Activated naive CD8-positive, alpha-beta T cell treated with anti-CD3 and anti-CD28 coated beads, Interleukin-2, amount 10 ng/mL, durations not matched to agents 7 days and 5 days (primary cell): ENCODE data around the gene CRB3. TPM values are rescaled to one million over a fixed set of nuclear protein-coding genes. Genes with fewer than 3 reads are reported as not detected.
A peak's percentile ranks its signal among the peaks of the same experiment; 100 is the strongest.
"Not testable (repeated sequence)": the region's sequence is repeated elsewhere in the genome, so short reads cannot be mapped to it uniquely, and the experiment has no call there.

ENCODE experiments used
- ATAC-seq: fragments of 150-1000 bp; cut with Tn5 transposase; one replicate; pipeline ENCODE4 v1.10.0; 2021; ENCODE audit warnings: low read depth, moderate library complexity
- POLR2A ChIA-PET: fragments of 350-600 bp; sonication (Branson Sonifier 250); formaldehyde crosslinking; loops from one replicate; lab custom pipeline; 2021; ENCODE audit warnings: antibody characterized with exemption; lab: Charles Lee
- DNase-seq: peaks from one replicate; pipeline ENCODE4 v3.0.0; 2021
- H3K27ac Mint-ChIP-seq: one replicate; pipeline ENCODE4 v1.8.0; 2022; ENCODE audit warnings: mild to moderate bottlenecking, mixed read lengths
- H3K27me3 Mint-ChIP-seq: one replicate; pipeline ENCODE4 v1.8.0; 2022; ENCODE audit warnings: mild to moderate bottlenecking, moderate library complexity, mixed read lengths
- H3K36me3 Mint-ChIP-seq: one replicate; pipeline ENCODE4 v1.8.0; 2021; ENCODE audit warnings: mild to moderate bottlenecking, mixed read lengths
- H3K4me1 Mint-ChIP-seq: one replicate; pipeline ENCODE4 v1.8.0; 2021; ENCODE audit warnings: mixed read lengths
- H3K4me3 Mint-ChIP-seq: one replicate; pipeline ENCODE4 v1.8.0; 2022; ENCODE audit warnings: mild to moderate bottlenecking, moderate library complexity, mixed read lengths
- H3K9me3 Mint-ChIP-seq: one replicate; pipeline ENCODE4 v1.8.0; 2021; ENCODE audit warnings: mixed read lengths
- total RNA-seq, 2 experiments: library from RNA; stranded (reverse); gene quantifications; one replicate each; pipeline ENCODE4 v1.2.3, GENCODE V29; 2021

CRB3 gene
- total RNA-seq, 2 experiments from 2014 or later = 2.7 to 3.5 TPM

DNA sequence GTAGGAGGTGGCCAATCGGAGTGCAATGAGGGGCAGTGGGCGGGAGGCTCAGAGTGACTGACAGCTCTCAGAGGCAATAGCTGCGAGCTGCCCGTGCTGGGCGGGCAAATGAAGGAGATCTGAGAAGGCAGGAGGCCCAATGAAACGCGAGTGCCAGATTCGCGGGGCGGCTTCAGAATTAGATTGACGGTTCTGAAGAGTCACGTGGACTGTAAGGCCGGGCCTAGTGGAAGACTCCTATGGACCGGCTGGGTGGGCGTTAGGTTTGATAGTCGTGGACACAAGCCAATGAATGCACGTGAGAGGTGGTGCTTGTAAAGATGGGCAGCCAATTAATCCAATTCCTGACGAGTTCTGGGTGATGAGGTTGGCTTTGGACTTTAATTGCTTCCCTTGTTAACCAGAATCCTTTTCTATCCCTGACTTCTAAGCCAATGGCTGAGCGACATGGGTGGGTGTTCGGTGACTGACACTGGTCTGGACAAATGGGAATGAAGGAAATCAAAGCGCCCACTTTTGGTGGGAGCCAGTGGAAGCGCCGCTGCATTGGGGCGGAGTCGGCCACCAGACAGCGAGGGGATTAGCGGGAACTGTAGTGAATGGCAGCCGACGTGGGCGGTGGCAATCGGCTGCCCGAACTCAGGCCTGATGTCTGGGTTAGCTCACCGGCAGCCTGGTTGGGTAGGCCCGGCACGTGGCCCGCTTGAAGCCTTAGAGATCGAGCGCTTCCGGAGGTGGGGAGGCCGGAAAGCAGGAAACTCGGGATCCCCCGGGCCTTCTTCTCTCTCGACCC is 38.9 kb upstream of the CRB3 start:
- H3K27ac Mint-ChIP-seq = peak overlapping the region; percentile 98
- POLR2A ChIA-PET = interaction anchor here (0.6 to 3.8 kb wide), 17 partner anchors 11 to 1628 kb away, joined by 3 to 28 read pairs (median 6); partner anchors contain the start of genes ALKBH7, CCL25, CLPP and DENND1C
- H3K9me3 Mint-ChIP-seq = no peaks in the 10 kb centered on the region
- peaks cover 8% of the 10 kb centered on the region for H3K36me3 Mint-ChIP-seq
- DNase-seq (peak; percentile 96), ATAC-seq (peak; percentile 85)
- H3K4me1 Mint-ChIP-seq = peaks cover 29% of the 10 kb centered on the region
- H3K27me3 Mint-ChIP-seq = no peaks in the 10 kb centered on the region
- peak overlapping the region; percentile 79 for H3K4me3 Mint-ChIP-seq

DNA sequence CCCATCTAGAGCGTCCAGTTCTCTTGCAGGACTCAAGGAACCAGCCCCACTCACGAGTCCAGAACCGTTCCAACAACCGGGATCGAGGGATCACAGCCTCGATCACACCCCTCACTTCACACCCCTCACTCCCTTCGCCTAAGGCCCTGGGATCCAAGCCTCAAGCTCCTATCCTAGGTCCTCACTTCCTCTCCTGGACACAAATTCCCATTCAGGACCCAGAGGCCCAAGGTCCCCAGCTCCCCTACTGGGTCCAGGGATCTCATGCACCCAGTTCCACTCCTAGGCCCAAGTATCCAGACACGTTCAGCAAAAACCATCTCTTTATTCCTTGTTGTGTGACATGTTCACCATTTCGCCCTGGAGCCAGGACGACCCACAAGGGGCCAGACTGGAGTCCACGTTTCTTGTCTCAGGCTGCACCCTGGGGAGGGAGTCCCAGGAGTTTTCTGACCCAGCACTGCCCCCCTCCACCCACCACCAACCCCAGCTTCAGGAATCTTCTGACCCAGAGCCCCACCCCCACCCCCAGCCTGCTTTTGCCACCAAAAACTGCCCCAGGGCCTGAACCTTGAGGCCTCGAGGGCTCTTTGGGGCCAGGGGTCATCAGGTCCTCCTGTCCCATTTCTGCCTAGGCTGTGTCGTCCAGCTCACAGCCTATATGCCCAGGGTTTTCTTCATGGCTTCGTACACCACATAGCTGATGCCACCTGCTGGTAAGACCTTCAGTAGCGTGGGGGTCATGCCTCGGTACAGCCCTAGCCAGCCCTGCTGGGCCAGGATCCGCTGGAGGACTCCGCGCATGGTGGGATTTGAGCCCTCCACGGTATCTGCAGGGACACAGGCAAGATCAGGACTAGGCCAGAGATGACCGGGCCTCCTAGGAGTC is 38.1 kb upstream of the CRB3 start:
- no peaks in the 10 kb centered on the region for H3K9me3 Mint-ChIP-seq
- peaks cover 7% of the 10 kb centered on the region for H3K36me3 Mint-ChIP-seq

DNA sequence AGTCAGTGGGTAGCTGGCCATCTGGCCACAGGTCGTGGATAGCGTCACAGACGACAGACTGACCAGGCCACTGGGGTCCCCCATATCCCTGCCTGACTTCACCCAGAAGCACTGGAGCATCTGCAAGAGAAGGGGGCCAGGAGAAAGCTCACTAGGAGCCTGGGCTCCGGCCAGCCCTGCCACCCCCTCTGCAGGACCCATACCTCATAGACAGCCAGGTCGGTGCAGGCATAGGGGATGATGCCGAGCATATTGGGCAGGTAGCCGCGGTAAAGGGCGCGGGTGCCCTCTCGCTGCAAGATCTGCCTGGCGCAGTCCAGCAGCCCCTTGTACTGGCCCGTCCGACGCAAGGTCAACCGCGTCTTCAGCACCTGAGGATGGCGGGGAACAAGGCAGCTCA is 36.9 kb upstream of the CRB3 start:
- Mint-ChIP-seq H3K27ac (no peak overlapping the region), H3K27me3 (no peaks in the 10 kb centered on the region), H3K9me3 (no peaks in the 10 kb centered on the region), H3K36me3 (peaks cover 8% of the 10 kb centered on the region), H3K4me3 (no peak overlapping the region), H3K4me1 (peaks cover 33% of the 10 kb centered on the region)
- ATAC-seq (no peak), DNase-seq (no peak)
- POLR2A ChIA-PET = interaction anchor here (1.1 kb wide), 1 partner anchor 32 kb away, joined by 3 read pairs; the partner anchor contains the start of gene SLC25A23

More for the DNA sequence above, 38.1 kb upstream of the CRB3 start:
- H3K27me3 Mint-ChIP-seq = no peaks in the 10 kb centered on the region
- H3K4me1 Mint-ChIP-seq = peaks cover 29% of the 10 kb centered on the region
- no peak for DNase-seq
- H3K4me3 Mint-ChIP-seq = peak overlapping the region; percentile 79
- POLR2A ChIA-PET = interaction anchor here (0.6 to 3.8 kb wide), 10 partner anchors 10 to 465 kb away, joined by 3 to 28 read pairs (median 6); partner anchors contain the start of genes ALKBH7, CLPP, DENND1C and GTF2F1
- H3K27ac Mint-ChIP-seq = peak overlapping the region; percentile 98
- ATAC-seq = no peak

DNA sequence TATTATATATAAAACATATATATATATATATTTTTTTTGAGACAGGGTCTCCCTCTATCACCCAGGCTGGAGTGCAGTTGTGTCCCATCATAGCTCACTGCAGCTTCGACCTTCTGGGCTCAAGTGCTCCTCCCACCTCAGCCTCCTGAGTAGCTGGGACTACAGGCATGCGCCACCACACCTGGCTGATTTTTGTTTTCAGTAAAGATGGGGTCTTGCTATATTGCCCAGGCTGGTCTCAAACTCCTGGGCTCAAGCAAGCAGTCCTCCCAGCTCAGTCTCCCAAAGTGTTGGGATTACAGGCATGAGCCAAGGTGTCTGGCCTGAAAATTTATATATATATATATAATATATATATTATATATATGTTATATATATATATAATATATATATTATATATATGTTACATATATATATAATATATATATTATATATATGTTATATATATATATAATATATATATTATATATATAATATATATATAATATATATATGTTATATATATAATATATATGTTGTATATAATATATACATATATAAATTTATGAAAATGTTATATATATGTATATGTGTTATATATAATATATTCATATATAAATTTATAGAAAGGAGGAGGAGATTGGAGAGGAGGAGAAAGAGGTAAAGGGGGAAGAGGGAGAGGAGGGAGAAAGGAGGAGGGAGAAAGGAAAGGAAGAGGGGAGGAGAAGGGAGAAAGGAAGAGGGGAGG is 35.2 kb upstream of the CRB3 start:
- H3K9me3 Mint-ChIP-seq, ATAC-seq, H3K27me3 Mint-ChIP-seq, POLR2A ChIA-PET, DNase-seq, H3K36me3 Mint-ChIP-seq: not testable (repeated sequence)
- Mint-ChIP-seq H3K4me1 (peaks cover 20% of the 10 kb centered on the region), H3K4me3 (peak overlapping the region; percentile 61), H3K27ac (peak overlapping the region; percentile 30)

DNA sequence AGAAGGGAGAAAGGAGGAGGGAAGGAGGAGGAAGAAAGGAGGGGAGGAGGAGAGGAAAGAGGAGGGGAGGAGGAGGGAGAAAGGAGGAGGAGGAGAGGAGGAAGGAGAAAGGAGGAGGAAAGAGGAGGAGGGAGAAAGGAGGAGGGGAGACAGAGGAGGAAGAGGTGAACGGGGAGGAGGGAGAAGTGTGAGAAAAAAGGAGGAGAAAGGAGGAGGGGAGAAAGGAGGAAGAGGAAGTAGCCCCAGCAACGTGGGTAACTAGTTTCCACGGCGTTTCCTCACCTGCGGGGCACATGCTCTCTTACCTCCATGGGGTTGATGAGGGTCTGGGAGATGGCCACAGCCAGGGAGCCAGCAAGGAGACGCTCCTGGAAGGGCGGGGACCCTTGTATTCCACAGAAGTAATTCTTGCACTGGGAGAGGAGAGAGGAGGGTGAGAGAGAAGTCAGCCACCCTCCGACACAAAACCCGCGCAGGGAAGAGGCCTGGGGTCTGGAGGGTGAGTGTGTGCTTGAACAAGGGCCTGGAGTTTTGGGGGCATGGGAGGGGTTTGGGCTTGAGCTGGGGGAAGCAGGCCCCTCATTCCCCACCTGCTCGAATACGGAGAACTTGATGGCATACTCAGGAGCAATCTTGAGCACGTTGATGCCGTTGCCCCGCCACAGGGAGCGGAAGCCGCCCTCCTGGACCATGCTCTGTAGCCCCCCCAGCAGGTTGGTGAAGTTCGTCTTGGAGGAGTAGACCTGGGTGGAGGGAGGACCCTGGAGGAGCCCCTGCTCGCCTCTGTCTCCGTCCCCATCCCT is 34.5 kb upstream of the CRB3 start:
- peak overlapping the region; percentile 61 for H3K4me3 Mint-ChIP-seq
- H3K9me3 Mint-ChIP-seq = no peaks in the 10 kb centered on the region
- POLR2A ChIA-PET = no interaction called here
- DNase-seq (no peak), ATAC-seq (no peak)
- H3K27ac Mint-ChIP-seq = peak overlapping the region; percentile 30
- H3K27me3 Mint-ChIP-seq = no peaks in the 10 kb centered on the region
- H3K36me3 Mint-ChIP-seq = peaks cover 3% of the 10 kb centered on the region
- peaks cover 20% of the 10 kb centered on the region for H3K4me1 Mint-ChIP-seq

DNA sequence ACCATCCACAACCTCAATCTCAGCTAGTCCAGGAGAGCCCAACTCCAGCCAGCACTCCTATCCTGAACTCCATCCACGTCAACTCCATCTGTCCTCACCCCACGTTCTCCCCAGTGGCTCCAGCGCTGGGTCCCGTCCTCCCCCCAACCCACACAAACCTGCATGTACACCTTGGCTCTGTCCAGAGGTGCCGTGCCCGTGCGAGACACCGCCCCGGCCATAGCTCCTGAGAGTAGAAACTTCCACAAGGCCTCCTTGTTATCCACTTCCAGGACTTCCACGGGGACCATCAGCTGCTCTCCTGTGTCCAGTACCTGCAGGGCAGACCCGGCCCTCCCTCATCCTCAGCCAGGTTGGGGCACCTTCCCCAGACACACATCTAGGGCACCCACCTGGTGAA is 32.2 kb upstream of the CRB3 start:
- POLR2A ChIA-PET = interaction anchor here (0.6 kb wide), 1 partner anchor 29 kb away, joined by 4 read pairs; no protein-coding TSS in a partner anchor
- H3K27ac Mint-ChIP-seq = no peak overlapping the region
- no peaks in the 10 kb centered on the region for H3K9me3 Mint-ChIP-seq
- H3K4me1 Mint-ChIP-seq = peaks cover 15% of the 10 kb centered on the region
- DNase-seq (no peak), ATAC-seq (no peak)
- no peak overlapping the region for H3K4me3 Mint-ChIP-seq
- H3K27me3 Mint-ChIP-seq = no peaks in the 10 kb centered on the region
- H3K36me3 Mint-ChIP-seq = peaks cover 3% of the 10 kb centered on the region

DNA sequence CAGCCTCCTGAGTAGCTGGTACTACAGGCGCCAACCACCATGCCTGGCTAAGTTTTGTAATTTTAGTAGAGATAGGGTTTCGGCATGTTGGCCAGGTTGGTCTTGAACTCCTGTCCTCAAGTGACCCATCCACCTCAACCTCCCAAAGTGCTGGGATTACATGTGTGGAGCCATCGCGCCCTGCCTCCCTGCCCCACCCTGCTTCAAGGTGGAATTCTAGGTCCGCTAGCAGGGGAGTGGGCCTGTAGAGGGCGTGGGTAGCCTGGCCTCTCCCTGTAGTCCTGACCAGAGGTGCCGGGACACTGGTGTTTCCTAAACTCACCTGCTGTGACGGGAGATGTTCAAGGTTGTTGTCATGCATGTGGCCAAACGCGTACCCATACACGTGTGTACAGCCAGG is 30.9 kb upstream of the CRB3 start:
- H3K4me3 Mint-ChIP-seq = no peak overlapping the region
- ATAC-seq (no peak), DNase-seq (no peak)
- no peaks in the 10 kb centered on the region for H3K9me3 Mint-ChIP-seq
- peaks cover 15% of the 10 kb centered on the region for H3K4me1 Mint-ChIP-seq
- peaks cover 3% of the 10 kb centered on the region for H3K36me3 Mint-ChIP-seq
- no peak overlapping the region for H3K27ac Mint-ChIP-seq
- POLR2A ChIA-PET = no interaction called here
- no peaks in the 10 kb centered on the region for H3K27me3 Mint-ChIP-seq

DNA sequence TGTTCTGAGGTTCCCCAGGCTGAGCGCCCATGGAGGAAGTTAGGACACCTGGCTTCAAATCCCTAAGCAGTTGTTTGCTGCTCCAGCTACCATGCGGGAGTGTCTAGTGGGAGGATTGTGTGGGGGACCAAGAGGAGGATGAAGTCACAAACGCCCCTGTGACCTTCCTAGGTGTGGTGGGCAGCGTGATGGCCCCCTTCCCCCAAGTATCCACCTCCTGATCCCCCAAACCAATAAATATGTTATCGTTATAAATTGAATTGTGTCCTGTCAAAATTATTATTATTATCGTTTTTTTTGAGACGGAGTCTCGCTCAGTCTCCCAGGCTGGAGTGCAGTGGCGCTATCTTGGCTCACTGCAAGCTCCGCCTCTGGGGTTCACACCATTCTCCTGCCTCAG is 30.4 kb upstream of the CRB3 start, which contains the start of gene SLC25A41:
TSS of gene SLC25A41 (minus strand) at position 101 of the 400 bp plus-strand sequence. CDS start at position 31, 70 bp downstream.
- DNase-seq (no peak), ATAC-seq (no peak)
- Mint-ChIP-seq H3K4me1 (peaks cover 15% of the 10 kb centered on the region), H3K36me3 (peaks cover 3% of the 10 kb centered on the region), H3K27me3 (peaks cover 2% of the 10 kb centered on the region), H3K4me3 (no peak within 1 kb of the TSS), H3K27ac (no peak within 1 kb of the TSS), H3K9me3 (no peaks in the 10 kb centered on the region)
- POLR2A ChIA-PET = no interaction called here

DNA sequence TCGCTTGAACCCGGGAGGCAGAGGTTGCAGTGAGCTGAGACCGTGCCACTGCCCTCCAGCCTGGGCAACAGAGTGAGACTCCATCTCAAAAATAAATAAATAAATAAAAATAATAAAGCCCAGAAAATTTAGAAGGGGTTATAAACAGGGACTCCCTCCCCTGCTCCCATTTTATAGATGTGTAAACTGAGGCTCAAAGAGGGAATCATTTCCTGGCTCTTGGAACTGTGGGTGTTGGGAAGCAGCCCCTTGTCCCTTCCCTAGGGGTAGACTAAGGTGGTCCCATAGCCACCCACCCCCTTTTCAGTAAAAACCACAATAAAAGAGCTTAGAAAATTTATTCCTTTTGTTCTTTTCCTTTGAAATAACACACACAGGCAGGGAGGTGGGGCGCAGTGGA is 24.3 kb upstream of the CRB3 start:
- no peak for ATAC-seq
- POLR2A ChIA-PET = interaction anchor here (0.6 kb wide), 1 partner anchor 45 kb away, joined by 3 read pairs; no protein-coding TSS in a partner anchor
- H3K27me3 Mint-ChIP-seq = peaks cover 2% of the 10 kb centered on the region

DNA sequence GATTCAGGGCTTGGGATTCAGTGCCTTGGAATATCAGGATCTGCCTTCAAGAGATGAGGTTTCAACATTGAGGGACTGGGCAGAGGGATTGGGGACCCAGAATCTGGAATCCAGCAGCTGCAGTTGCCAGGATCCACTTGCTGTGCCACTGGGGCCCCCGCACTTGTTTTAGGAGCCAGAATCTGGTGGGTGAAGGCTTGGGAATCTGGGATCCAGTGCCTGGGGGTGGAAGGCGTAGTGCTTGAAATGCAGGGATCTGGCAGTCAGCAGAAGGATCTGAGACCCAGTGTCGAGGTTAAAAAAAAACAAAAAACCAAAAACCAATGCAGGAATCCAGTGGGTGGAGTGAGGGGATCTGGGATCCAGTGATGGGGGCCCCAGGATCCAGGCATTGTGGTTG is 23.2 kb upstream of the CRB3 start:
- Mint-ChIP-seq H3K27ac (no peak overlapping the region), H3K36me3 (peaks cover 2% of the 10 kb centered on the region), H3K9me3 (no peaks in the 10 kb centered on the region), H3K4me1 (no peaks in the 10 kb centered on the region), H3K27me3 (peaks cover 2% of the 10 kb centered on the region), H3K4me3 (no peak overlapping the region)
- no peak for ATAC-seq
- POLR2A ChIA-PET = no interaction called here
- DNase-seq = no peak

More for the DNA sequence above, 24.3 kb upstream of the CRB3 start:
- Mint-ChIP-seq H3K27ac (no peak overlapping the region), H3K36me3 (no peaks in the 10 kb centered on the region), H3K9me3 (no peaks in the 10 kb centered on the region), H3K4me1 (no peaks in the 10 kb centered on the region), H3K4me3 (no peak overlapping the region)
- DNase-seq = no peak

DNA sequence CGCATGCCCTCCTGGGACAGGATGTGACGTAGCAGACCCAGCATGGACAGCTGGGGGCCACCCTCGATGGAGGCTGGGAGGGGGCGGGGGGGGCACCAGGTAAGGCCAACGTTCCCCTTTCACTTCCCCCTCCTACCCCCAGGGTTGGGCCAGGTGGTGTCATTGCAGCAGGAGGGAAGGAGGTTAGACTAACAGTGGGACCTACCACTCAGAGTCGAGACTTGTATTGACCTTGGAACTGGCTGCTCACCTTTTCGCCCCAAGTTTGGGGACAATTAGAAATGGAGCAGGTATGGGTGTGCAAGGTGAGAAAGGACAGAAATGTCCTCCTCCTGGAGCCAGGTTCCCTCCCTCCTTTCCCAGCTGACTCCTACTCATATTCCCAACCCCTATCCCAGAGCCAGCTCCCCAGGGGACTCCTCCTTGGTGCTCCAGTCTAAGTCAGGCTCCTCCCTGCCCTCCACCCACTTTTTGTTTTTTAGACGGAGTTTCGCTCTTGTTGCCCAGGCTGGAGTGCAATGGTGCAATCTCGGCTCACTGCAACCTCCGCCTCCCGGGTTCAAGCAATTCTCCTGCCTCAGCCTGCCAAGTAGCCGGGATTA is 21.9 kb upstream of the CRB3 start:
- DNase-seq (no peak), ATAC-seq (no peak)
- Mint-ChIP-seq H3K9me3 (no peaks in the 10 kb centered on the region), H3K27ac (no peak overlapping the region), H3K4me3 (no peak overlapping the region), H3K27me3 (peaks cover 2% of the 10 kb centered on the region), H3K4me1 (no peaks in the 10 kb centered on the region), H3K36me3 (peaks cover 8% of the 10 kb centered on the region)
- POLR2A ChIA-PET = no interaction called here

DNA sequence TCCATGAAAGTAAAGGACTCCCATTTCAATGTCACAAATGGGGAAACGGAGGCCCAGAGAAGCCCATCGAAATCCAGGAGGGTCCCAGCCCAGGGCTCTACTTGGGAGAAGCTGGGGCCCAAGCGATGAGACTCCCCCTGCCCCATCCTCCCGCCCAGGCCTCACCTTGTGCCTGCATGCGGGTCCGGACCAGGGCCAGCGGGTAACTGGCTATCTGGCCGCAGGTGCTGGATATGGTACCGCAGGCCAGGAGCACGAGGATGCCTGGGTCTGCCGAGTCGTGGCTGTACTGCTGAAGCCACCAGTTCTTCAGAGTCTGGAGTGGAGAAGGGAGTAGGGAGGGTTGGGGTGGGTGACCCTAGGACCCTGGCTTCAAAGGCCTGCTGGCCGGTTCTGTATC is 20.1 kb upstream of the CRB3 start:
- ATAC-seq (no peak), DNase-seq (no peak)
- H3K27ac Mint-ChIP-seq = no peak overlapping the region
- H3K4me3 Mint-ChIP-seq = no peak overlapping the region
- POLR2A ChIA-PET = no interaction called here
- H3K36me3 Mint-ChIP-seq = peaks cover 8% of the 10 kb centered on the region
- no peaks in the 10 kb centered on the region for H3K4me1 Mint-ChIP-seq
- no peaks in the 10 kb centered on the region for H3K27me3 Mint-ChIP-seq
- no peaks in the 10 kb centered on the region for H3K9me3 Mint-ChIP-seq
